SK-N-SH treated with all-trans-retinoic acid at 6 μM for 48 hours (cell line): Measurements from ENCODE around the gene ITPKB.

Experiments used
- ATAC-seq: fragments of 200-7000 bp; cut with Tn5 transposase; 3 replicates; pipeline ENCODE4 v1.9.1; 2020; ENCODE audit warnings: mild to moderate bottlenecking, moderate library complexity
- BACH2 ChIP-seq: fragments of 250-450 bp; sonication (Bioruptor Pico); IDR thresholded peaks from 2 replicates; pipeline ENCODE4 v1.9.0; 2021; ENCODE audit warnings: mild to moderate bottlenecking, borderline replicate concordance
- CSDC2 ChIP-seq: fragments of 250-450 bp; sonication (Bioruptor Pico); IDR thresholded peaks from 2 replicates; pipeline ENCODE4 v1.5.0; 2020; ENCODE audit warnings: mild to moderate bottlenecking, moderate library complexity
- ESRRG ChIP-seq: fragments of 250-450 bp; sonication (Bioruptor Pico); IDR thresholded peaks from 2 replicates; pipeline ENCODE4 v1.6.1; 2021; ENCODE audit warnings: mild to moderate bottlenecking
- GLIS3 ChIP-seq: fragments of 250-450 bp; sonication (Bioruptor Pico); IDR thresholded peaks from 2 replicates; pipeline ENCODE4 v1.5.0; 2020; ENCODE audit warnings: mild to moderate bottlenecking, moderate library complexity
- ISL1 ChIP-seq: fragments of 250-450 bp; sonication (Bioruptor Pico); IDR thresholded peaks from 2 replicates; pipeline ENCODE4 v2.1.2; 2022; ENCODE audit warnings: mild to moderate bottlenecking, moderate library complexity
- OSR1 ChIP-seq: fragments of 250-450 bp; sonication (Bioruptor Pico); IDR thresholded peaks from 2 replicates; pipeline ENCODE4 v1.8.0; 2022; ENCODE audit warnings: moderate library complexity, mild to moderate bottlenecking, inconsistent platforms
- PPARA ChIP-seq: fragments of 250-450 bp; sonication (Bioruptor Pico); IDR thresholded peaks from 2 replicates; pipeline ENCODE4 v1.5.0; 2020; ENCODE audit warnings: mild to moderate bottlenecking, borderline replicate concordance
- RARB ChIP-seq: fragments of 250-450 bp; sonication (Bioruptor Pico); IDR thresholded peaks from 2 replicates; pipeline ENCODE4 v1.8.0; 2021; ENCODE audit warnings: mild to moderate bottlenecking, moderate library complexity
- SNAI2 ChIP-seq: fragments of 250-450 bp; sonication (Bioruptor Pico); IDR thresholded peaks from 2 replicates; pipeline ENCODE4 v1.5.0; 2020; ENCODE audit warnings: mild to moderate bottlenecking, moderate library complexity
- TCF4 ChIP-seq: fragments of 250-450 bp; sonication (Bioruptor Pico); IDR thresholded peaks from 2 replicates; pipeline ENCODE4 v1.8.0; 2021; ENCODE audit warnings: mild to moderate bottlenecking, moderate library complexity, borderline replicate concordance
- TOX ChIP-seq: fragments of 250-450 bp; sonication (Bioruptor Pico); IDR thresholded peaks from 2 replicates; pipeline ENCODE4 v1.8.0; 2021; ENCODE audit warnings: mild to moderate bottlenecking, moderate library complexity, borderline replicate concordance
- ZC3H10 ChIP-seq: fragments of 250-450 bp; sonication (Bioruptor Pico); IDR thresholded peaks from 2 replicates; pipeline ENCODE4 v1.5.1; 2021; ENCODE audit warnings: mild to moderate bottlenecking, moderate library complexity
- ZFP30 ChIP-seq: fragments of 450-650 bp; formaldehyde crosslinking; IDR thresholded peaks from 2 replicates; pipeline ENCODE4 v1.5.0; 2022; ENCODE audit warnings: mild to moderate bottlenecking, moderate library complexity
- ZNF565 ChIP-seq: fragments of 450-650 bp; formaldehyde crosslinking; conservative IDR thresholded peaks from 2 replicates; pipeline ENCODE4 v1.5.0; 2020; ENCODE audit warnings: low read depth, mild to moderate bottlenecking, moderate library complexity
- ZNF8 ChIP-seq: fragments of 450-650 bp; formaldehyde crosslinking; IDR thresholded peaks from 2 replicates; pipeline ENCODE4 v1.5.0; 2020; ENCODE audit warnings: mild to moderate bottlenecking, moderate library complexity
- TF ChIP-seq, protein P1 (sequence below): fragments of 250-450 bp; sonication (Bioruptor Pico); IDR thresholded peaks from 2 replicates; pipeline ENCODE4 v1.8.0; 2020; ENCODE audit warnings: mild to moderate bottlenecking, moderate library complexity, borderline replicate concordance
- TF ChIP-seq, protein P2 (sequence below): fragments of 250-450 bp; sonication (Bioruptor Pico); IDR thresholded peaks from 2 replicates; pipeline ENCODE4 v1.5.0; 2020; ENCODE audit warnings: mild to moderate bottlenecking, moderate library complexity
- TF ChIP-seq, protein P3 (sequence below): fragments of 250-450 bp; sonication (Bioruptor Pico); IDR thresholded peaks from 2 replicates; pipeline ENCODE4 v1.8.0; 2021; ENCODE audit warnings: low read depth, mild to moderate bottlenecking, moderate library complexity, borderline replicate concordance
- TF ChIP-seq, protein P4 (sequence below): fragments of 250-450 bp; sonication (Bioruptor Pico); IDR thresholded peaks from 2 replicates; pipeline ENCODE4 v1.5.1; 2021; ENCODE audit warnings: mild to moderate bottlenecking, moderate library complexity

The ITPKB gene

GRCh38 chr1:226678701-226679100, 60.4 kb downstream of the ITPKB start (continued):
- TF ChIP-seq, protein P1, sequence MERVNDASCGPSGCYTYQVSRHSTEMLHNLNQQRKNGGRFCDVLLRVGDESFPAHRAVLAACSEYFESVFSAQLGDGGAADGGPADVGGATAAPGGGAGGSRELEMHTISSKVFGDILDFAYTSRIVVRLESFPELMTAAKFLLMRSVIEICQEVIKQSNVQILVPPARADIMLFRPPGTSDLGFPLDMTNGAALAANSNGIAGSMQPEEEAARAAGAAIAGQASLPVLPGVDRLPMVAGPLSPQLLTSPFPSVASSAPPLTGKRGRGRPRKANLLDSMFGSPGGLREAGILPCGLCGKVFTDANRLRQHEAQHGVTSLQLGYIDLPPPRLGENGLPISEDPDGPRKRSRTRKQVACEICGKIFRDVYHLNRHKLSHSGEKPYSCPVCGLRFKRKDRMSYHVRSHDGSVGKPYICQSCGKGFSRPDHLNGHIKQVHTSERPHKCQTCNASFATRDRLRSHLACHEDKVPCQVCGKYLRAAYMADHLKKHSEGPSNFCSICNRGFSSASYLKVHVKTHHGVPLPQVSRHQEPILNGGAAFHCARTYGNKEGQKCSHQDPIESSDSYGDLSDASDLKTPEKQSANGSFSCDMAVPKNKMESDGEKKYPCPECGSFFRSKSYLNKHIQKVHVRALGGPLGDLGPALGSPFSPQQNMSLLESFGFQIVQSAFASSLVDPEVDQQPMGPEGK (CRISPR knock-in tag) = no peak
- TF ChIP-seq CSDC2 (CRISPR knock-in tag) (no peak), TOX (CRISPR knock-in tag) (no peak), ISL1 (CRISPR knock-in tag) (no peak), GLIS3 (CRISPR knock-in tag) (no peak), ZNF565 (CRISPR knock-in tag) (no peak)
- TF ChIP-seq, protein P2, sequence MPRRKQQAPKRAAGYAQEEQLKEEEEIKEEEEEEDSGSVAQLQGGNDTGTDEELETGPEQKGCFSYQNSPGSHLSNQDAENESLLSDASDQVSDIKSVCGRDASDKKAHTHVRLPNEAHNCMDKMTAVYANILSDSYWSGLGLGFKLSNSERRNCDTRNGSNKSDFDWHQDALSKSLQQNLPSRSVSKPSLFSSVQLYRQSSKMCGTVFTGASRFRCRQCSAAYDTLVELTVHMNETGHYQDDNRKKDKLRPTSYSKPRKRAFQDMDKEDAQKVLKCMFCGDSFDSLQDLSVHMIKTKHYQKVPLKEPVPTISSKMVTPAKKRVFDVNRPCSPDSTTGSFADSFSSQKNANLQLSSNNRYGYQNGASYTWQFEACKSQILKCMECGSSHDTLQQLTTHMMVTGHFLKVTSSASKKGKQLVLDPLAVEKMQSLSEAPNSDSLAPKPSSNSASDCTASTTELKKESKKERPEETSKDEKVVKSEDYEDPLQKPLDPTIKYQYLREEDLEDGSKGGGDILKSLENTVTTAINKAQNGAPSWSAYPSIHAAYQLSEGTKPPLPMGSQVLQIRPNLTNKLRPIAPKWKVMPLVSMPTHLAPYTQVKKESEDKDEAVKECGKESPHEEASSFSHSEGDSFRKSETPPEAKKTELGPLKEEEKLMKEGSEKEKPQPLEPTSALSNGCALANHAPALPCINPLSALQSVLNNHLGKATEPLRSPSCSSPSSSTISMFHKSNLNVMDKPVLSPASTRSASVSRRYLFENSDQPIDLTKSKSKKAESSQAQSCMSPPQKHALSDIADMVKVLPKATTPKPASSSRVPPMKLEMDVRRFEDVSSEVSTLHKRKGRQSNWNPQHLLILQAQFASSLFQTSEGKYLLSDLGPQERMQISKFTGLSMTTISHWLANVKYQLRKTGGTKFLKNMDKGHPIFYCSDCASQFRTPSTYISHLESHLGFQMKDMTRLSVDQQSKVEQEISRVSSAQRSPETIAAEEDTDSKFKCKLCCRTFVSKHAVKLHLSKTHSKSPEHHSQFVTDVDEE = no peak
- TF ChIP-seq, all 23 proteins: peak for 0

DNA sequence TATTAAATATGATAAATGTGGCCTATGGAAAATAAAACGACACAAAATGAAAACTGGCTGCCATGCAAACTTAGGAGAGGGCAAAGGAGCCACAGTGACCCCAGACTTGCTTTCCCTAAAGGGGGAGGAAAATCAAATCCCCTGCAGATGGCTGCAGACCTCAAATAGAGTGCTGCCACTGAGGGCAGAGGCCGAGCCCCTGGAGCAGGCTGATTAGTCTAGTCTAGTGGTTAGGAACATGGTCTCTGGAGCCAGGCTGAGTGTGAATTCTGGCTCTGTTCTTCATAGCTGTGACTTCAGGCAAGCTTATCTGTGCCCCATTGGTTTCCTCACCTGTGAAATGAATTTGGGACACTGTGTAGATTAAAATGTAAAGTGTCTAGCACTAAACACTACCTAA, 60.8 kb downstream of the ITPKB start:
- no peak for ATAC-seq

DNA sequence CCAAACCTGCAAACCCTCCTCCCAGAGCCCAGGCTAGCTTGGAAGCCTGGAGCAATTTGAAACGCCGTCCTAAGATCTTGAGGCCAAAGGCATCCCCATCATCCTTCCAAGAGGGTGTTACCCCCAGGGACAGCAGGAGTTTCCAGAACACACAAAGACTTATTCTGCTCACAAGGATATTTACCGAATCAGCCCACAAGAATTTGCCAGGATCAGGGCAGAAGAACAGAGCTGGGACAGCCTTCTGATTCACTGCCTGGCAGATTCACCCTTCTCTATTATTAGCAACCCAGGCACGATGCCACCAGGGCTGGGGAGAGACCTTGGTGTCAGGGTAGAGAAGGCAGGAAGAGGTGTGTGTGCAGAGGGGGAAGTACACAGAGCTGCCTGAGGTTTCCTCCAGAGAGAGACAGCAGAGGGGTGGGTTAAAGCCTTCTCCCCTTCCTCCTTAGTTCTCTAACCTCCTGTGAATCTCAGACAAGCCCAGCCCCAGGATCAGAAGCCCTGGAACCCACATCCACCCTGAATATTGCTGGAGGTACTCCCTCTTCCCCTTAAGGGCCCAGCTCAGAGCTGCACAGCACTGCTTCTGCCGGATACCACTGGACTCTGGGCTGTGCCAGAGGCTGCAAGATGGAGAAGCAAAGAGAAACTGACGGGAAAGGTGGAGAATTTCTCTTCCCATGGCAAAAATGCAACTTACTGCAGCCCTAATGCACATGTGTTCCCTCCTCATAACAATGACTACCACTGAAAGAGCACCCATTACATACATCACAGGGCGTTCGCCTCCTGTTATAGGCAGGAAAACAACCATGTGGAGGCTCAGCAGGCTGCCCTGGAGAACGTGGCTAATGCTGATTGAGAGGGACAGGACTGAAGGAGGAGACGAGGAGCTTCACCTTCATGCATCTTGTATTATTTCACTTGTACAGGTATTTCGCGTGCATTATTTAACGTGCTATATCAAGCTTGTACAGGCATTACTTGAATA, 61.8 kb downstream of the ITPKB start:
- TF ChIP-seq, protein P1 (CRISPR knock-in tag) = no peak
- TF ChIP-seq ZFP30 (CRISPR knock-in tag) = no peak
- ATAC-seq = peak; percentile 98

More for the DNA sequence above, 60.8 kb downstream of the ITPKB start:
- no peak for TF ChIP-seq BACH2 (CRISPR knock-in tag)
- TF ChIP-seq, protein P3, sequence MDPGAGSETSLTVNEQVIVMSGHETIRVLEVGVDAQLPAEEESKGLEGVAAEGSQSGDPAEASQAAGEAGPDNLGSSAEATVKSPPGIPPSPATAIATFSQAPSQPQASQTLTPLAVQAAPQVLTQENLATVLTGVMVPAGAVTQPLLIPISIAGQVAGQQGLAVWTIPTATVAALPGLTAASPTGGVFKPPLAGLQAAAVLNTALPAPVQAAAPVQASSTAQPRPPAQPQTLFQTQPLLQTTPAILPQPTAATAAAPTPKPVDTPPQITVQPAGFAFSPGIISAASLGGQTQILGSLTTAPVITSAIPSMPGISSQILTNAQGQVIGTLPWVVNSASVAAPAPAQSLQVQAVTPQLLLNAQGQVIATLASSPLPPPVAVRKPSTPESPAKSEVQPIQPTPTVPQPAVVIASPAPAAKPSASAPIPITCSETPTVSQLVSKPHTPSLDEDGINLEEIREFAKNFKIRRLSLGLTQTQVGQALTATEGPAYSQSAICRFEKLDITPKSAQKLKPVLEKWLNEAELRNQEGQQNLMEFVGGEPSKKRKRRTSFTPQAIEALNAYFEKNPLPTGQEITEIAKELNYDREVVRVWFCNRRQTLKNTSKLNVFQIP (CRISPR knock-in tag) = no peak

GRCh38 chr1:226676381-226676780, 62.7 kb downstream of the ITPKB start:
- no peak for ATAC-seq
- TF ChIP-seq CSDC2 (CRISPR knock-in tag) (no peak), BACH2 (CRISPR knock-in tag) (no peak), ZFP30 (CRISPR knock-in tag) (no peak), ISL1 (CRISPR knock-in tag) (no peak), SNAI2 (CRISPR knock-in tag) (no peak)

GRCh38 chr1:226675715-226676357, 63.2 kb downstream of the ITPKB start:
- ATAC-seq = no peak
- no peak for TF ChIP-seq ESRRG
- TF ChIP-seq OSR1 = no peak
- TF ChIP-seq ZNF565 (CRISPR knock-in tag) = no peak
- TF ChIP-seq RARB (CRISPR knock-in tag) = no peak
- TF ChIP-seq ZC3H10 (CRISPR knock-in tag) = no peak
- no peak for TF ChIP-seq TCF4 (CRISPR knock-in tag)
- no peak for TF ChIP-seq SNAI2 (CRISPR knock-in tag)
- TF ChIP-seq ZNF8 (CRISPR knock-in tag) = no peak
- no peak for TF ChIP-seq GLIS3 (CRISPR knock-in tag)
- no peak for TF ChIP-seq TOX (CRISPR knock-in tag)
- no peak for TF ChIP-seq PPARA (CRISPR knock-in tag)
- TF ChIP-seq, protein P1 (CRISPR knock-in tag) = no peak
- TF ChIP-seq, protein P4, sequence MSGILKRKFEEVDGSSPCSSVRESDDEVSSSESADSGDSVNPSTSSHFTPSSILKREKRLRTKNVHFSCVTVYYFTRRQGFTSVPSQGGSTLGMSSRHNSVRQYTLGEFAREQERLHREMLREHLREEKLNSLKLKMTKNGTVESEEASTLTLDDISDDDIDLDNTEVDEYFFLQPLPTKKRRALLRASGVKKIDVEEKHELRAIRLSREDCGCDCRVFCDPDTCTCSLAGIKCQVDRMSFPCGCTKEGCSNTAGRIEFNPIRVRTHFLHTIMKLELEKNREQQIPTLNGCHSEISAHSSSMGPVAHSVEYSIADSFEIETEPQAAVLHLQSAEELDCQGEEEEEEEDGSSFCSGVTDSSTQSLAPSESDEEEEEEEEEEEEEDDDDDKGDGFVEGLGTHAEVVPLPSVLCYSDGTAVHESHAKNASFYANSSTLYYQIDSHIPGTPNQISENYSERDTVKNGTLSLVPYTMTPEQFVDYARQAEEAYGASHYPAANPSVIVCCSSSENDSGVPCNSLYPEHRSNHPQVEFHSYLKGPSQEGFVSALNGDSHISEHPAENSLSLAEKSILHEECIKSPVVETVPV = no peak
